ENCODE results near the gene PODXL.
A peak's percentile ranks its signal among the peaks of the same experiment; 100 is the strongest.

Gene PODXL

GRCh38 chr7:131548371-131548770 lies 8.1 kb downstream of the PODXL start:
- H3K18ac ChIP-seq (ENCODE audit: low read length) = no peak overlapping the region
- no peak overlapping the region for H4K91ac ChIP-seq (ENCODE audit: low read depth, low read length, poor library complexity)
- no peak overlapping the region for H3K9ac ChIP-seq (ENCODE audit: low read depth, low read length, poor library complexity)
- no peak overlapping the region for H3K4ac ChIP-seq (ENCODE audit: low read length)
- no peak for DNase-seq (ENCODE audit: low spot score)
- no peak overlapping the region for H3K4me3 ChIP-seq (ENCODE audit: low read length in 2 of 2)
- no peak overlapping the region for H2AFZ ChIP-seq (ENCODE audit: low read length)
- no peak overlapping the region for H3K4me2 ChIP-seq (ENCODE audit: insufficient read depth, low read length, poor library complexity, severe bottlenecking)
- H3K36me3 ChIP-seq (replicated peaks in 1 of 2; ENCODE audit: control insufficient read depth in 2 of 2, insufficient read depth in 2 of 2, low read length in 2 of 2) = peaks cover 5 to 58% of the 10 kb centered on the region in 2 donors
- H2BK12ac ChIP-seq (ENCODE audit: low read length) = no peak overlapping the region
- H2BK5ac ChIP-seq (ENCODE audit: low read length) = no peak overlapping the region
- no peak overlapping the region for H2BK120ac ChIP-seq (ENCODE audit: low read depth, low read length)
- no peak overlapping the region for H3K23ac ChIP-seq (ENCODE audit: low read depth, low read length, poor library complexity)
- no peaks in the 10 kb centered on the region for H3K79me1 ChIP-seq (ENCODE audit: low read depth, low read length)
- WGBS, 2 donors (ENCODE audit: extremely low coverage in 2 of 2, insufficient read length in 2 of 2, insufficient replicate concordance in 1 of 2) = no CpG with 5 or more reads among the region's 2 CpGs
- no peak overlapping the region for H2AK5ac ChIP-seq (ENCODE audit: low read depth, low read length)
- H3K27ac ChIP-seq (replicated peaks; ENCODE audit: low read length) = no peak overlapping the region
- peaks cover 8 to 18% of the 10 kb centered on the region in 2 donors for H3K4me1 ChIP-seq (ENCODE audit: control insufficient read depth in 2 of 2, insufficient read depth in 1 of 2, low read depth in 1 of 2, low read length in 2 of 2)
- H3K27me3 ChIP-seq (ENCODE audit: control insufficient read depth in 3 of 3, insufficient read depth in 3 of 3, low read depth in 1 of 3, low read length in 3 of 3) = no peaks in the 10 kb centered on the region
- H2BK15ac ChIP-seq (ENCODE audit: low read length) = no peak overlapping the region
- H3K9me3 ChIP-seq (replicated peaks in 1 of 2; ENCODE audit: control insufficient read depth in 2 of 2, insufficient read depth in 1 of 2, low read depth in 1 of 2, low read length in 2 of 2) = peaks cover 3 to 10% of the 10 kb centered on the region in 2 donors
- no peak overlapping the region for H4K8ac ChIP-seq (ENCODE audit: low read depth, low read length)
- H3K14ac ChIP-seq (ENCODE audit: low read length) = no peak overlapping the region

DNA sequence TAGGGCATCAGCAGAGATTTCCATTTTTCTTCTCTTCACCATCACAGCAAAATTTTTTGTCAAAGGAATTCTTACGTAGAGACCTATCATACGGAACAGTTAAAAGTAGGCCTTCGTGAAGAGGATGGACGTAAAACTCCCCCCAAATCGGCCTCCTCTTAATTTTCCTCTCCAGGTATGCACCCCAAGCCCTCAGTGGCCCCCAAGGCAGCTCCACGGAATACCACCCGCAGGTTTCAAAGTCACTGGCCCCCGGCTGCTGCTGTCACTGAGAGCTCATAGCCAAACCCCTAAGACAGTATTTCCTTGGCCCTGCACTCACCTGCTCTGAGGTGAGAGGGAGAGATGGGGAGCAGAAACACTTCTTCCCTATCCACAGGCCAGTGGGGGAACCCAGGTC lies 8.8 kb downstream of the PODXL start:
- peaks cover 3 to 10% of the 10 kb centered on the region in 2 donors for H3K9me3 ChIP-seq (replicated peaks in 1 of 2; ENCODE audit: control insufficient read depth in 2 of 2, insufficient read depth in 1 of 2, low read depth in 1 of 2, low read length in 2 of 2)
- no peak overlapping the region for H3K4me2 ChIP-seq (ENCODE audit: insufficient read depth, low read length, poor library complexity, severe bottlenecking)
- H3K18ac ChIP-seq (ENCODE audit: low read length) = no peak overlapping the region
- H3K36me3 ChIP-seq (replicated peaks in 1 of 2; ENCODE audit: control insufficient read depth in 2 of 2, insufficient read depth in 2 of 2, low read length in 2 of 2) = peaks cover 5 to 61% of the 10 kb centered on the region in 2 donors
- no peak overlapping the region for H4K91ac ChIP-seq (ENCODE audit: low read depth, low read length, poor library complexity)
- H2BK120ac ChIP-seq (ENCODE audit: low read depth, low read length) = no peak overlapping the region
- no CpG with 5 or more reads among the region's 8 CpGs for WGBS, 2 donors (ENCODE audit: extremely low coverage in 2 of 2, insufficient read length in 2 of 2, insufficient replicate concordance in 1 of 2)
- no peak overlapping the region for H3K4me3 ChIP-seq (ENCODE audit: low read length in 2 of 2)
- no peaks in the 10 kb centered on the region for H3K79me1 ChIP-seq (ENCODE audit: low read depth, low read length)
- H2BK12ac ChIP-seq (ENCODE audit: low read length) = no peak overlapping the region
- no peak overlapping the region for H4K8ac ChIP-seq (ENCODE audit: low read depth, low read length)
- no peak overlapping the region for H3K14ac ChIP-seq (ENCODE audit: low read length)
- H2AK5ac ChIP-seq (ENCODE audit: low read depth, low read length) = no peak overlapping the region
- peaks cover 8 to 18% of the 10 kb centered on the region in 2 donors for H3K4me1 ChIP-seq (ENCODE audit: control insufficient read depth in 2 of 2, insufficient read depth in 1 of 2, low read depth in 1 of 2, low read length in 2 of 2)
- H3K9ac ChIP-seq (ENCODE audit: low read depth, low read length, poor library complexity) = no peak overlapping the region
- no peak overlapping the region for H2BK5ac ChIP-seq (ENCODE audit: low read length)
- H2AFZ ChIP-seq (ENCODE audit: low read length) = no peak overlapping the region
- H3K4ac ChIP-seq (ENCODE audit: low read length) = no peak overlapping the region
- DNase-seq (ENCODE audit: low spot score) = no peak
- no peaks in the 10 kb centered on the region for H3K27me3 ChIP-seq (ENCODE audit: control insufficient read depth in 3 of 3, insufficient read depth in 3 of 3, low read depth in 1 of 3, low read length in 3 of 3)
- no peak overlapping the region for H3K23ac ChIP-seq (ENCODE audit: low read depth, low read length, poor library complexity)
- H2BK15ac ChIP-seq (ENCODE audit: low read length) = no peak overlapping the region
- no peak overlapping the region for H3K27ac ChIP-seq (replicated peaks; ENCODE audit: low read length)

- no CpG with 5 or more reads among the region's 12 CpGs for WGBS, 2 donors (ENCODE audit: extremely low coverage in 2 of 2, insufficient read length in 2 of 2, insufficient replicate concordance in 1 of 2)
- Histone ChIP-seq H3K14ac (ENCODE audit: low read length) (no peak overlapping the region), H3K36me3 (replicated peaks in 1 of 2; ENCODE audit: control insufficient read depth in 2 of 2, insufficient read depth in 2 of 2, low read length in 2 of 2) (peaks cover 5 to 57% of the 10 kb centered on the region in 2 donors), H3K27me3 (ENCODE audit: control insufficient read depth in 3 of 3, insufficient read depth in 3 of 3, low read depth in 1 of 3, low read length in 3 of 3) (no peaks in the 10 kb centered on the region), H3K9me3 (replicated peaks in 1 of 2; ENCODE audit: control insufficient read depth in 2 of 2, insufficient read depth in 1 of 2, low read depth in 1 of 2, low read length in 2 of 2) (peaks cover 3 to 10% of the 10 kb centered on the region in 2 donors), H4K8ac (ENCODE audit: low read depth, low read length) (no peak overlapping the region), H2AFZ (ENCODE audit: low read length) (no peak overlapping the region), H4K91ac (ENCODE audit: low read depth, low read length, poor library complexity) (no peak overlapping the region), H2BK120ac (ENCODE audit: low read depth, low read length) (no peak overlapping the region), H3K4me3 (ENCODE audit: low read length in 2 of 2) (no peak overlapping the region), H3K9ac (ENCODE audit: low read depth, low read length, poor library complexity) (no peak overlapping the region), H3K18ac (ENCODE audit: low read length) (peak overlapping the region; percentile 50), H2BK12ac (ENCODE audit: low read length) (no peak overlapping the region), H3K23ac (ENCODE audit: low read depth, low read length, poor library complexity) (no peak overlapping the region), H3K4me1 (ENCODE audit: control insufficient read depth in 2 of 2, insufficient read depth in 1 of 2, low read depth in 1 of 2, low read length in 2 of 2) (peaks cover 6 to 18% of the 10 kb centered on the region in 2 donors), H3K27ac (replicated peaks; ENCODE audit: low read length) (no peak overlapping the region), H3K79me1 (ENCODE audit: low read depth, low read length) (no peaks in the 10 kb centered on the region), H2AK5ac (ENCODE audit: low read depth, low read length) (no peak overlapping the region), H2BK15ac (ENCODE audit: low read length) (no peak overlapping the region), H2BK5ac (ENCODE audit: low read length) (no peak overlapping the region), H3K4me2 (ENCODE audit: insufficient read depth, low read length, poor library complexity, severe bottlenecking) (no peak overlapping the region), H3K4ac (ENCODE audit: low read length) (no peak overlapping the region)
- peak; percentile 46 for DNase-seq (ENCODE audit: low spot score)
Measured at GRCh38 chr7:131546583-131547141, 9.8 kb downstream of the PODXL start.

- DNase-seq (ENCODE audit: low spot score) = no peak
- H4K91ac ChIP-seq (ENCODE audit: low read depth, low read length, poor library complexity) = no peak overlapping the region
- no peak overlapping the region for H2BK15ac ChIP-seq (ENCODE audit: low read length)
- peak overlapping the region; percentile 35 for H3K18ac ChIP-seq (ENCODE audit: low read length)
- no peak overlapping the region for H2AK5ac ChIP-seq (ENCODE audit: low read depth, low read length)
- no peak overlapping the region for H3K4me2 ChIP-seq (ENCODE audit: insufficient read depth, low read length, poor library complexity, severe bottlenecking)
- no peak overlapping the region for H3K4ac ChIP-seq (ENCODE audit: low read length)
- no peaks in the 10 kb centered on the region for H3K27me3 ChIP-seq (ENCODE audit: control insufficient read depth in 3 of 3, insufficient read depth in 3 of 3, low read depth in 1 of 3, low read length in 3 of 3)
- no peak overlapping the region for H2BK5ac ChIP-seq (ENCODE audit: low read length)
- no peak overlapping the region for H3K14ac ChIP-seq (ENCODE audit: low read length)
- H3K9me3 ChIP-seq (replicated peaks in 1 of 2; ENCODE audit: control insufficient read depth in 2 of 2, insufficient read depth in 1 of 2, low read depth in 1 of 2, low read length in 2 of 2) = peaks cover 3 to 10% of the 10 kb centered on the region in 2 donors
- H4K8ac ChIP-seq (ENCODE audit: low read depth, low read length) = no peak overlapping the region
- H3K23ac ChIP-seq (ENCODE audit: low read depth, low read length, poor library complexity) = no peak overlapping the region
- H2BK120ac ChIP-seq (ENCODE audit: low read depth, low read length) = no peak overlapping the region
- H3K79me1 ChIP-seq (ENCODE audit: low read depth, low read length) = no peaks in the 10 kb centered on the region
- peaks cover 6 to 17% of the 10 kb centered on the region in 2 donors for H3K4me1 ChIP-seq (ENCODE audit: control insufficient read depth in 2 of 2, insufficient read depth in 1 of 2, low read depth in 1 of 2, low read length in 2 of 2)
- no peak overlapping the region for H3K27ac ChIP-seq (replicated peaks; ENCODE audit: low read length)
- H3K4me3 ChIP-seq (ENCODE audit: low read length in 2 of 2) = no peak overlapping the region
- WGBS, 2 donors (ENCODE audit: extremely low coverage in 2 of 2, insufficient read length in 2 of 2, insufficient replicate concordance in 1 of 2) = no CpG with 5 or more reads among the region's 12 CpGs
- no peak overlapping the region for H2AFZ ChIP-seq (ENCODE audit: low read length)
- H2BK12ac ChIP-seq (ENCODE audit: low read length) = peak overlapping the region; percentile 19
- no peak overlapping the region for H3K9ac ChIP-seq (ENCODE audit: low read depth, low read length, poor library complexity)
- peaks cover 5 to 54% of the 10 kb centered on the region in 2 donors for H3K36me3 ChIP-seq (replicated peaks in 1 of 2; ENCODE audit: control insufficient read depth in 2 of 2, insufficient read depth in 2 of 2, low read length in 2 of 2)
Measured at GRCh38 chr7:131546126-131546525, 10.3 kb downstream of the PODXL start.

Measured in neuronal stem cell (in vitro differentiated cells).